ENCODE data around the gene RASGRP3. TPM values are rescaled to one million over a fixed set of nuclear protein-coding genes. Genes with fewer than 3 reads are reported as not detected.

The RASGRP3 gene
- total RNA-seq, 1 donor from 2014 or later = 49.1 TPM

DNA sequence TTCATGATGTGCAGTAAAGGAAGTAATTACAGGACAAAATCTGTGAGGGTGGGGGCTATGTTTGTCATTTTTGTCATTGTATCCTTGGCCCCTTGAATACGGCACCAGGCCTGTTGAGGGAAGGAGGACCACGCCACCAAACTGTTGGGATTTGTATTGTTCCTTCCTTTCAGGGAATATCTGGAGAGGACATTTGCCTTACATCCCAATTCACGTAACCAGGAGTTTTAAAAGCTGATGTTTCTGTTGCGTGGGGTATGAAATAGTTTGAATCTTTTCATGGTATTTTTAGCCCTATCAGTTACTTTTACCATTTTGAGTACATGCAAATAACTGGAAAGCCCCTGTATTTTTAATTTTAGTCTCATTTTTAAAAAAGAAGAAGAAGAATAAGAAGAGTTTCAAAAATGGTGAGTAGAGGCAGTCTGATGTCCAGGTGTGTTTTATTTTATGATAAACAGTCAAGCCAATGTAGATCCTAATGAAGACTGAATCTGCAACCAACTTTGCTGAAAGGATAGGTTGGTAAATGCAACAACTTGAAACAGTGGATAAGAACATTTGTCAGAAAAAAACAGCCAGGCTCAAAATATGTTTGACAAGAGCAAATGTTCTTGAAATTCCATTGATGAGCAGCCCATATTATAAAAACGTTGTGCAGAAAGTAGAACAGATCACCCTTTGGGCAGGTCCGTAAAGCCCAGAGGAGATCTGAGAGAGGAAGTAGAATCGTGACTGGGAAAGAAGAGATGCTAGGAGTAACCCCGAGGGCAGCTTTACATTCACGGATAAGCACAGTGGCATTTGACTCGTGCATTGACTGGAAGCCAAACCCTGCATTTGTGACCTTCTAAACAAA, 54.5 kb downstream of the RASGRP3 start:
- no peaks in the 10 kb centered on the region for H3K27me3 ChIP-seq (ENCODE audit: control insufficient read depth in 3 of 3, insufficient read depth in 3 of 3, low read length in 3 of 3)
- H3K9me3 ChIP-seq (ENCODE audit: control insufficient read depth in 3 of 3, low read length in 3 of 3) = no peaks in the 10 kb centered on the region
- no peak overlapping the region for H3K9ac ChIP-seq (ENCODE audit: low read depth in 1 of 3, low read length in 3 of 3)
- H3K4me3 ChIP-seq (ENCODE audit: low read length in 3 of 3) = no peak overlapping the region
- peaks cover 19 to 31% (median 23%) of the 10 kb centered on the region in 3 donors for H3K36me3 ChIP-seq (ENCODE audit: control insufficient read depth in 3 of 3, insufficient read depth in 3 of 3, low read length in 3 of 3)
- peaks cover 17 to 32% (median 27%) of the 10 kb centered on the region in 3 donors for H3K4me1 ChIP-seq (ENCODE audit: control insufficient read depth in 3 of 3, insufficient read depth in 3 of 3, low read length in 3 of 3)
- no peak overlapping the region for H3K27ac ChIP-seq (ENCODE audit: low read depth, low read length)

DNA sequence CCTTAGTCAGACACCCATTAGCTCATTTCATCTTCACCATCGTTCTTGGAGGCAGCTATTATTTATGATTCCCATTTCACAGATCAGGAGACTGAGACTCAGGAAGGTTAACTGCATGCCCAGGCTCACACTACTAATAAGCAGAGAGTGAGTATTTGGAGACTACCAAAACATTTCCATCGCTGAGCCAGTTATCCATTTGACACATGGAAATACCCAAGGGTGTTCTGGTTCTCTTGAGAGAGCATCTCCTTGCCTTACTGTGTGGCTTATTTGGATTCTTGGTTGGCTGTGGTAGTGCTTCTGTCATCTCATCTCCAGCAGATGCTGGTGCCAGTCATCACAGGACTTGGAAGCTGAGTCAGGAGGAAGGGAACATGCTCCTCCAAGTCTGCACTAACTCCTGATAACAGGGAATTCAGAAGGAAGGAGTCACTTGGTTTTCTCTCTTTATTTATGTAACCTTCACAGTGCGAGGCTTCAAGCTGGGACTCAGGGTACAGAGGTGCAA, 55.2 kb downstream of the RASGRP3 start:
- Histone ChIP-seq H3K36me3 (ENCODE audit: control insufficient read depth in 3 of 3, insufficient read depth in 3 of 3, low read length in 3 of 3) (peaks cover 19 to 29% (median 22%) of the 10 kb centered on the region in 3 donors), H3K27ac (ENCODE audit: low read depth, low read length) (peak overlapping the region; percentile 34), H3K9me3 (ENCODE audit: control insufficient read depth in 3 of 3, low read length in 3 of 3) (no peaks in the 10 kb centered on the region), H3K4me1 (ENCODE audit: control insufficient read depth in 3 of 3, insufficient read depth in 3 of 3, low read length in 3 of 3) (peaks cover 17 to 32% (median 28%) of the 10 kb centered on the region in 3 donors), H3K27me3 (ENCODE audit: control insufficient read depth in 3 of 3, insufficient read depth in 3 of 3, low read length in 3 of 3) (no peaks in the 10 kb centered on the region), H3K9ac (ENCODE audit: low read depth in 1 of 3, low read length in 3 of 3) (no peak overlapping the region), H3K4me3 (ENCODE audit: low read length in 3 of 3) (no peak overlapping the region)

- Histone ChIP-seq H3K4me3 (ENCODE audit: low read length in 3 of 3) (no peak overlapping the region), H3K27ac (ENCODE audit: low read depth, low read length) (peak overlapping the region; percentile 34), H3K27me3 (ENCODE audit: control insufficient read depth in 3 of 3, insufficient read depth in 3 of 3, low read length in 3 of 3) (no peaks in the 10 kb centered on the region), H3K9ac (ENCODE audit: low read depth in 1 of 3, low read length in 3 of 3) (no peak overlapping the region), H3K36me3 (ENCODE audit: control insufficient read depth in 3 of 3, insufficient read depth in 3 of 3, low read length in 3 of 3) (peaks cover 20 to 27% (median 21%) of the 10 kb centered on the region in 3 donors), H3K4me1 (ENCODE audit: control insufficient read depth in 3 of 3, insufficient read depth in 3 of 3, low read length in 3 of 3) (peaks cover 17 to 32% (median 28%) of the 10 kb centered on the region in 3 donors), H3K9me3 (ENCODE audit: control insufficient read depth in 3 of 3, low read length in 3 of 3) (no peaks in the 10 kb centered on the region)
Observed at GRCh38 chr2:33532146-33532545, 55.7 kb downstream of the RASGRP3 start.

DNA sequence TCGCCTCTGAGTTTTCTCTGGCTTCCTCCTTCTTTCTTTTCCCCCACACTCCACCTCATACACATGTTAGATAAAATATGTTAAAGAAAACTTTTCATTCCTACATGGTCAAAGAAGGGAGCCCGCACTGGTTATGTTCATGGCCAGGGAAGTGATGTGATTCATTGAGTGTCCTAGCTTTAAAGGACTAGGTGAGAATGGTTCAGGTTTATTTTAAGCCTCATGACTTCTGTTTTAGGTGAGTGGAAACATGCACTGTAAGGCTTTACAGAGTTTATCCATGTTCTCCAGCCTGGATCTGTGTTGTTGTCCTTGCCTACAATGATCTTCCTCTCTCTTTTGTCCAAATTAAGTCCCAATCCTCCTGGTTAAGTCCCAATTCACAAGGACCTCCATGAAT, 56.5 kb downstream of the RASGRP3 start:
- Histone ChIP-seq H3K4me3 (ENCODE audit: low read length in 3 of 3) (no peak overlapping the region), H3K27me3 (ENCODE audit: control insufficient read depth in 3 of 3, insufficient read depth in 3 of 3, low read length in 3 of 3) (no peaks in the 10 kb centered on the region), H3K27ac (ENCODE audit: low read depth, low read length) (peak overlapping the region; percentile 34), H3K9me3 (ENCODE audit: control insufficient read depth in 3 of 3, low read length in 3 of 3) (no peaks in the 10 kb centered on the region), H3K4me1 (ENCODE audit: control insufficient read depth in 3 of 3, insufficient read depth in 3 of 3, low read length in 3 of 3) (peaks cover 17 to 32% (median 28%) of the 10 kb centered on the region in 3 donors), H3K9ac (ENCODE audit: low read depth in 1 of 3, low read length in 3 of 3) (peak overlapping the region in 1 of 3 donors; percentile 2), H3K36me3 (ENCODE audit: control insufficient read depth in 3 of 3, insufficient read depth in 3 of 3, low read length in 3 of 3) (peaks cover 14 to 19% (median 15%) of the 10 kb centered on the region in 3 donors)

GRCh38 chr2:33535421-33535820, 59.0 kb downstream of the RASGRP3 start:
- H3K27ac ChIP-seq (ENCODE audit: low read depth, low read length) = peak overlapping the region; percentile 70

GRCh38 chr2:33541243-33541642, 64.8 kb downstream of the RASGRP3 start:
- Histone ChIP-seq H3K27ac (ENCODE audit: low read depth, low read length) (no peak overlapping the region), H3K4me3 (ENCODE audit: low read length in 3 of 3) (no peak overlapping the region), H3K9ac (ENCODE audit: low read depth in 1 of 3, low read length in 3 of 3) (no peak overlapping the region), H3K27me3 (ENCODE audit: control insufficient read depth in 3 of 3, insufficient read depth in 3 of 3, low read length in 3 of 3) (no peaks in the 10 kb centered on the region), H3K36me3 (ENCODE audit: control insufficient read depth in 3 of 3, insufficient read depth in 3 of 3, low read length in 3 of 3) (peaks cover 4 to 11% (median 9%) of the 10 kb centered on the region in 3 donors), H3K4me1 (ENCODE audit: control insufficient read depth in 3 of 3, insufficient read depth in 3 of 3, low read length in 3 of 3) (peaks cover 0 to 4% (median 0%) of the 10 kb centered on the region in 3 donors), H3K9me3 (ENCODE audit: control insufficient read depth in 3 of 3, low read length in 3 of 3) (no peaks in the 10 kb centered on the region)

More at GRCh38 chr2:33535421-33535820, 59.0 kb downstream of the RASGRP3 start:
- H3K4me1 ChIP-seq (ENCODE audit: control insufficient read depth in 3 of 3, insufficient read depth in 3 of 3, low read length in 3 of 3) = peaks cover 17 to 32% (median 32%) of the 10 kb centered on the region in 3 donors
- no peak overlapping the region for H3K4me3 ChIP-seq (ENCODE audit: low read length in 3 of 3)
- H3K9ac ChIP-seq (ENCODE audit: low read depth in 1 of 3, low read length in 3 of 3) = no peak overlapping the region
- H3K36me3 ChIP-seq (ENCODE audit: control insufficient read depth in 3 of 3, insufficient read depth in 3 of 3, low read length in 3 of 3) = peaks cover 3 to 14% (median 9%) of the 10 kb centered on the region in 3 donors
- H3K27me3 ChIP-seq (ENCODE audit: control insufficient read depth in 3 of 3, insufficient read depth in 3 of 3, low read length in 3 of 3) = no peaks in the 10 kb centered on the region
- no peaks in the 10 kb centered on the region for H3K9me3 ChIP-seq (ENCODE audit: control insufficient read depth in 3 of 3, low read length in 3 of 3)

GRCh38 chr2:33550206-33550605, 73.8 kb downstream of the RASGRP3 start:
- Histone ChIP-seq H3K4me1 (ENCODE audit: control insufficient read depth in 3 of 3, insufficient read depth in 3 of 3, low read length in 3 of 3) (no peaks in the 10 kb centered on the region), H3K27ac (ENCODE audit: low read depth, low read length) (no peak overlapping the region), H3K36me3 (ENCODE audit: control insufficient read depth in 3 of 3, insufficient read depth in 3 of 3, low read length in 3 of 3) (peaks cover 19 to 28% (median 21%) of the 10 kb centered on the region in 3 donors), H3K9ac (ENCODE audit: low read depth in 1 of 3, low read length in 3 of 3) (no peak overlapping the region), H3K9me3 (ENCODE audit: control insufficient read depth in 3 of 3, low read length in 3 of 3) (no peaks in the 10 kb centered on the region), H3K27me3 (ENCODE audit: control insufficient read depth in 3 of 3, insufficient read depth in 3 of 3, low read length in 3 of 3) (no peaks in the 10 kb centered on the region), H3K4me3 (ENCODE audit: low read length in 3 of 3) (no peak overlapping the region)

GRCh38 chr2:33552758-33553461, 76.5 kb downstream of the RASGRP3 start:
- Histone ChIP-seq H3K9ac (ENCODE audit: low read depth in 1 of 3, low read length in 3 of 3) (no peak overlapping the region), H3K27ac (ENCODE audit: low read depth, low read length) (no peak overlapping the region), H3K36me3 (ENCODE audit: control insufficient read depth in 3 of 3, insufficient read depth in 3 of 3, low read length in 3 of 3) (peaks cover 10 to 24% (median 21%) of the 10 kb centered on the region in 3 donors), H3K4me1 (ENCODE audit: control insufficient read depth in 3 of 3, insufficient read depth in 3 of 3, low read length in 3 of 3) (peaks cover 2 to 3% (median 2%) of the 10 kb centered on the region in 3 donors), H3K27me3 (ENCODE audit: control insufficient read depth in 3 of 3, insufficient read depth in 3 of 3, low read length in 3 of 3) (no peaks in the 10 kb centered on the region), H3K4me3 (ENCODE audit: low read length in 3 of 3) (no peak overlapping the region), H3K9me3 (ENCODE audit: control insufficient read depth in 3 of 3, low read length in 3 of 3) (no peaks in the 10 kb centered on the region)

GRCh38 chr2:33555681-33556080, 79.2 kb downstream of the RASGRP3 start:
- Histone ChIP-seq H3K4me1 (ENCODE audit: control insufficient read depth in 3 of 3, insufficient read depth in 3 of 3, low read length in 3 of 3) (peaks cover 13 to 29% (median 13%) of the 10 kb centered on the region in 3 donors), H3K9ac (ENCODE audit: low read depth in 1 of 3, low read length in 3 of 3) (no peak overlapping the region), H3K9me3 (ENCODE audit: control insufficient read depth in 3 of 3, low read length in 3 of 3) (no peaks in the 10 kb centered on the region), H3K36me3 (ENCODE audit: control insufficient read depth in 3 of 3, insufficient read depth in 3 of 3, low read length in 3 of 3) (peaks cover 9 to 15% (median 12%) of the 10 kb centered on the region in 3 donors), H3K27ac (ENCODE audit: low read depth, low read length) (no peak overlapping the region), H3K27me3 (ENCODE audit: control insufficient read depth in 3 of 3, insufficient read depth in 3 of 3, low read length in 3 of 3) (no peaks in the 10 kb centered on the region), H3K4me3 (ENCODE audit: low read length in 3 of 3) (no peak overlapping the region)
